ENCODE data around the gene ANO10.
"Not testable (repeated sequence)": the region's sequence is repeated elsewhere in the genome, so short reads cannot be mapped to it uniquely, and the experiment has no call there.

ANO10 gene

DNA sequence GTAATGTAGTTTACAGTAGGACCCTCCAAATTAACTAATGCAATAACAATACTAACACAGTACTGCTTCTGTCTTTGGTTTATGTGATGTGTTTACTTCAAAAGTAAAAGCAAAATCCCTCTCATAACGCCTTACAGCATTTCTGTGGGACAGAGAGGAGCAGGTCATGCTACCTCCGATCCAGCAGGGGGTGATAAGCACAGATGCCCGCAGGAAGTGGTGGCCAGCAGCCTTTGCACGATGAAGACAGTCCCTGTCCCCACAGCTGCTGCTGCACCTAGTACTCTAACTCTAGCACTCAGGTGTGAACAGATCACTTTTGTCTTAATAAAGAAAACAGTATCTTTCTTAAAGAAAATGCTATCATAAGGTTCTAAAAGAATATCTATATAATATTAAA, 38.3 kb downstream of the ANO10 start:
- Histone ChIP-seq H3K23ac (ENCODE audit: low read length) (no peak overlapping the region), H3K79me1 (ENCODE audit: low read length) (peaks cover 1% of the 10 kb centered on the region), H2BK5ac (ENCODE audit: low read length) (no peak overlapping the region), H3K27me3 (ENCODE audit: insufficient read depth, low read length, poor library complexity) (no peaks in the 10 kb centered on the region), H3K18ac (ENCODE audit: low read length) (no peak overlapping the region), H3K4me1 (ENCODE audit: control insufficient read depth, low read depth, low read length) (no peaks in the 10 kb centered on the region), H3K4me3 (ENCODE audit: low read length) (no peak overlapping the region), H3K9ac (ENCODE audit: low read length) (no peak overlapping the region), H3K79me2 (ENCODE audit: control insufficient read depth, insufficient read depth, low read length) (no peaks in the 10 kb centered on the region), H2AK5ac (ENCODE audit: low read length) (no peak overlapping the region), H3K36me3 (ENCODE audit: control insufficient read depth, insufficient read depth, low read length) (no peaks in the 10 kb centered on the region), H4K5ac (ENCODE audit: low read length) (no peak overlapping the region), H2BK120ac (ENCODE audit: low read depth, low read length) (no peak overlapping the region), H3K27ac (ENCODE audit: low read depth, low read length) (no peak overlapping the region), H4K8ac (ENCODE audit: low read depth, low read length) (no peak overlapping the region), H3K4me2 (ENCODE audit: low read length) (no peak overlapping the region), H2BK15ac (replicated peaks; ENCODE audit: low read depth) (no peak overlapping the region), H3K56ac (ENCODE audit: low read length) (no peak overlapping the region), H3K4ac (ENCODE audit: low read depth, low read length) (no peak overlapping the region)
- WGBS (ENCODE audit: extremely low coverage, insufficient coverage, low lambda C conversion rate) = no CpG with 5 or more reads among the region's 4 CpGs
- peak; percentile 32 for DNase-seq

DNA sequence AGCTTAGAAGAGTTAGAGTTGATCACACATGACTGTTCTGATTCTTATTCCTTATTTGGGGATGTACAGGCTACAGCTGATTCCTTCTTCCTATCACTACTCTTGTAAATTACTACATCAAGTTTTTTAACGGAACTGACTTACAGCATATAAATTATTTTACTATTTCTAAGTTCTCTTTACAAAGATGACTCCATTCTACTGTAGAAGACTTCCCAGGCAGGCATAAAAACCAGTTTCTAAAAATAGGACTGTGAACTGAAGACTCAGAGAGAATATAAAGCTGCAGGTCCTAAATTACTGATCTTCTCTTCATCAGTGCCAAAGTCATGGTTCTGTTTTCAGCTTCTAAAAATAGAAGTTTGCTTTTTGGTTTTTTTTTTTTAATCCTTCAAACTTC, 38.9 kb downstream of the ANO10 start:
- H4K8ac ChIP-seq (ENCODE audit: low read depth, low read length) = no peak overlapping the region
- no peak overlapping the region for H2BK120ac ChIP-seq (ENCODE audit: low read depth, low read length)
- H3K23ac ChIP-seq (ENCODE audit: low read length) = no peak overlapping the region
- H4K5ac ChIP-seq (ENCODE audit: low read length) = no peak overlapping the region
- H3K4me1 ChIP-seq (ENCODE audit: control insufficient read depth, low read depth, low read length) = no peaks in the 10 kb centered on the region
- H3K27ac ChIP-seq (ENCODE audit: low read depth, low read length) = no peak overlapping the region
- H3K4me2 ChIP-seq (ENCODE audit: low read length) = no peak overlapping the region
- DNase-seq = no peak
- no peak overlapping the region for H2AK5ac ChIP-seq (ENCODE audit: low read length)
- H3K56ac ChIP-seq (ENCODE audit: low read length) = no peak overlapping the region
- no peaks in the 10 kb centered on the region for H3K27me3 ChIP-seq (ENCODE audit: insufficient read depth, low read length, poor library complexity)
- no peak overlapping the region for H3K18ac ChIP-seq (ENCODE audit: low read length)
- H3K79me1 ChIP-seq (ENCODE audit: low read length) = peaks cover 1% of the 10 kb centered on the region
- no CpG with 5 or more reads among the region's 1 CpG for WGBS (ENCODE audit: extremely low coverage, insufficient coverage, low lambda C conversion rate)
- no peak overlapping the region for H3K9ac ChIP-seq (ENCODE audit: low read length)
- no peaks in the 10 kb centered on the region for H3K79me2 ChIP-seq (ENCODE audit: control insufficient read depth, insufficient read depth, low read length)
- no peak overlapping the region for H3K4ac ChIP-seq (ENCODE audit: low read depth, low read length)
- no peaks in the 10 kb centered on the region for H3K36me3 ChIP-seq (ENCODE audit: control insufficient read depth, insufficient read depth, low read length)
- H2BK5ac ChIP-seq (ENCODE audit: low read length) = no peak overlapping the region
- H3K4me3 ChIP-seq (ENCODE audit: low read length) = no peak overlapping the region
- no peak overlapping the region for H2BK15ac ChIP-seq (replicated peaks; ENCODE audit: low read depth)

- Histone ChIP-seq H4K5ac (ENCODE audit: low read length) (no peak overlapping the region), H3K18ac (ENCODE audit: low read length) (no peak overlapping the region)
Observed at GRCh38 chr3:43581343-43581742, 40.5 kb downstream of the ANO10 start.

GRCh38 chr3:43580181-43580580, 41.6 kb downstream of the ANO10 start:
- Histone ChIP-seq H3K18ac (ENCODE audit: low read length) (no peak overlapping the region), H2BK15ac (replicated peaks; ENCODE audit: low read depth) (no peak overlapping the region), H3K9ac (ENCODE audit: low read length) (no peak overlapping the region), H3K4me1 (ENCODE audit: control insufficient read depth, low read depth, low read length) (no peaks in the 10 kb centered on the region), H3K79me1 (ENCODE audit: low read length) (no peaks in the 10 kb centered on the region), H4K5ac (ENCODE audit: low read length) (no peak overlapping the region), H2BK5ac (ENCODE audit: low read length) (no peak overlapping the region), H3K27ac (ENCODE audit: low read depth, low read length) (no peak overlapping the region), H3K36me3 (ENCODE audit: control insufficient read depth, insufficient read depth, low read length) (no peaks in the 10 kb centered on the region), H3K56ac (ENCODE audit: low read length) (no peak overlapping the region), H4K8ac (ENCODE audit: low read depth, low read length) (no peak overlapping the region), H2AK5ac (ENCODE audit: low read length) (no peak overlapping the region), H2BK120ac (ENCODE audit: low read depth, low read length) (no peak overlapping the region), H3K27me3 (ENCODE audit: insufficient read depth, low read length, poor library complexity) (no peaks in the 10 kb centered on the region), H3K23ac (ENCODE audit: low read length) (no peak overlapping the region), H3K79me2 (ENCODE audit: control insufficient read depth, insufficient read depth, low read length) (no peaks in the 10 kb centered on the region), H3K4me2 (ENCODE audit: low read length) (no peak overlapping the region), H3K4me3 (ENCODE audit: low read length) (no peak overlapping the region), H3K4ac (ENCODE audit: low read depth, low read length) (no peak overlapping the region)
- no CpG with 5 or more reads among the region's 6 CpGs for WGBS (ENCODE audit: extremely low coverage, insufficient coverage, low lambda C conversion rate)
- DNase-seq = no peak

More at GRCh38 chr3:43581343-43581742, 40.5 kb downstream of the ANO10 start:
- H3K4ac ChIP-seq (ENCODE audit: low read depth, low read length) = no peak overlapping the region
- no peak overlapping the region for H3K23ac ChIP-seq (ENCODE audit: low read length)
- no peaks in the 10 kb centered on the region for H3K79me2 ChIP-seq (ENCODE audit: control insufficient read depth, insufficient read depth, low read length)
- H2BK120ac ChIP-seq (ENCODE audit: low read depth, low read length) = no peak overlapping the region
- H3K27ac ChIP-seq (ENCODE audit: low read depth, low read length) = no peak overlapping the region
- no peak overlapping the region for H3K9ac ChIP-seq (ENCODE audit: low read length)
- H3K56ac ChIP-seq (ENCODE audit: low read length) = no peak overlapping the region
- no peaks in the 10 kb centered on the region for H3K4me1 ChIP-seq (ENCODE audit: control insufficient read depth, low read depth, low read length)
- no peak overlapping the region for H4K8ac ChIP-seq (ENCODE audit: low read depth, low read length)
- no peaks in the 10 kb centered on the region for H3K36me3 ChIP-seq (ENCODE audit: control insufficient read depth, insufficient read depth, low read length)
- no peak overlapping the region for H3K4me2 ChIP-seq (ENCODE audit: low read length)
- no peaks in the 10 kb centered on the region for H3K79me1 ChIP-seq (ENCODE audit: low read length)
- no peak overlapping the region for H2BK15ac ChIP-seq (replicated peaks; ENCODE audit: low read depth)
- no peaks in the 10 kb centered on the region for H3K27me3 ChIP-seq (ENCODE audit: insufficient read depth, low read length, poor library complexity)
- no peak overlapping the region for H2BK5ac ChIP-seq (ENCODE audit: low read length)
- no CpG with 5 or more reads among the region's 2 CpGs for WGBS (ENCODE audit: extremely low coverage, insufficient coverage, low lambda C conversion rate)
- H3K4me3 ChIP-seq (ENCODE audit: low read length) = no peak overlapping the region
- H2AK5ac ChIP-seq (ENCODE audit: low read length) = no peak overlapping the region
- no peak for DNase-seq

GRCh38 chr3:43573576-43573975, 48.2 kb downstream of the ANO10 start:
- Histone ChIP-seq H3K27ac (ENCODE audit: low read depth, low read length) (no peak overlapping the region), H3K4ac (ENCODE audit: low read depth, low read length) (no peak overlapping the region), H3K36me3 (ENCODE audit: control insufficient read depth, insufficient read depth, low read length) (no peaks in the 10 kb centered on the region), H3K18ac (ENCODE audit: low read length) (no peak overlapping the region), H3K56ac (ENCODE audit: low read length) (no peak overlapping the region), H3K4me1 (ENCODE audit: control insufficient read depth, low read depth, low read length) (no peaks in the 10 kb centered on the region), H4K8ac (ENCODE audit: low read depth, low read length) (no peak overlapping the region), H2BK120ac (ENCODE audit: low read depth, low read length) (no peak overlapping the region), H2BK5ac (ENCODE audit: low read length) (no peak overlapping the region), H3K4me3 (ENCODE audit: low read length) (no peak overlapping the region), H3K27me3 (ENCODE audit: insufficient read depth, low read length, poor library complexity) (no peaks in the 10 kb centered on the region), H2BK15ac (replicated peaks; ENCODE audit: low read depth) (no peak overlapping the region), H3K79me2 (ENCODE audit: control insufficient read depth, insufficient read depth, low read length) (no peaks in the 10 kb centered on the region), H4K5ac (ENCODE audit: low read length) (no peak overlapping the region), H3K23ac (ENCODE audit: low read length) (no peak overlapping the region), H3K4me2 (ENCODE audit: low read length) (no peak overlapping the region), H3K9ac (ENCODE audit: low read length) (no peak overlapping the region), H2AK5ac (ENCODE audit: low read length) (no peak overlapping the region), H3K79me1 (ENCODE audit: low read length) (no peaks in the 10 kb centered on the region)
- no CpG with 5 or more reads among the region's 2 CpGs for WGBS (ENCODE audit: extremely low coverage, insufficient coverage, low lambda C conversion rate)
- no peak for DNase-seq

DNA sequence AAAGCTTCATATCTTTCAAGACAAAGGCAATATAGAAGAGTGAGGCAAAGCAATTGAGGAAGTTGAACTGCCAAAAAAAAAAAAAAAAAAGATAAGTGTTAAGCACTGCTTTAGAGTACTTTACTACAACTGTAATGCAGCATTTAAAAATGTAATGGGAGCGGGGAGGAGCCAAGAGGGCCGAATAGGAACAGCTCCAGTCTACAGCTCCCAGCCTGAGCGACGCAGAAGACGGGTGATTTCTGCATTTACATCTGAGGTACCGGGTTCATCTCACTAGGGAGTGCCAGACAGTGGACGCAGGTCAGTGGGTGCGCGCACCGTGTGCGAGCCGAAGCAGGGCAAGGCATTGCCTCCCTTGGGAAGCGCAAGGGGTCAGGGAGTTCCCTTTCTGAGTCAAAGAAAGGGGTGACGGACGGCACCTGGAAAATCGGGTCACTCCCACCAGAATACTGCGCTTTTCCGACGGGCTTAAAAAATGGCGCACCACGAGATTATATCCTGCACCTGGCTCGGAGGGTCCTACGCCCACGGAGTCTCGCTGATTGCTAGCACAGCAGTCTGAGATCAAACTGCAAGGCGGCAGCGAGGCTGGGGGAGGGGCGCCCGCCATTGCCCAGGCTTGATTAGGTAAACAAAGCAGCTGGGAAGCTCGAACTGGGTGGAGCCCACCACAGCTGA, 56.0 kb downstream of the ANO10 start:
- not testable (repeated sequence) for H4K8ac ChIP-seq (ENCODE audit: low read depth, low read length); H3K4me2 ChIP-seq (ENCODE audit: low read length); H3K4ac ChIP-seq (ENCODE audit: low read depth, low read length); H3K79me1 ChIP-seq (ENCODE audit: low read length); H2BK5ac ChIP-seq (ENCODE audit: low read length); H3K27me3 ChIP-seq (ENCODE audit: insufficient read depth, low read length, poor library complexity); H3K36me3 ChIP-seq (ENCODE audit: control insufficient read depth, insufficient read depth, low read length); DNase-seq; H3K23ac ChIP-seq (ENCODE audit: low read length); H3K79me2 ChIP-seq (ENCODE audit: control insufficient read depth, insufficient read depth, low read length); H2AK5ac ChIP-seq (ENCODE audit: low read length); H3K18ac ChIP-seq (ENCODE audit: low read length); H3K4me1 ChIP-seq (ENCODE audit: control insufficient read depth, low read depth, low read length); H3K56ac ChIP-seq (ENCODE audit: low read length); H3K9ac ChIP-seq (ENCODE audit: low read length); H2BK120ac ChIP-seq (ENCODE audit: low read depth, low read length); H2BK15ac ChIP-seq (replicated peaks; ENCODE audit: low read depth); H4K5ac ChIP-seq (ENCODE audit: low read length); H3K27ac ChIP-seq (ENCODE audit: low read depth, low read length); H3K4me3 ChIP-seq (ENCODE audit: low read length)
- WGBS (ENCODE audit: extremely low coverage, insufficient coverage, low lambda C conversion rate) = no CpG with 5 or more reads among the region's 30 CpGs
